HepG2 (cell line): ENCODE results near the gene PTGES. TPM values are rescaled to one million over a fixed set of nuclear protein-coding genes. Genes with fewer than 3 reads are reported as not detected.

Experiments used
- ATAC-seq: fragments of 200-7000 bp; cut with Tn5 transposase; 3 replicates; pipeline ENCODE4 v1.9.1; 2020; ENCODE audit warnings: mild to moderate bottlenecking, moderate library complexity
- BruUV-seq: library from RNA; stranded (reverse); fragments of 400-500 nt; replicated peaks from 2 replicates; lab custom pipeline; 2021; lab: Mats Ljungman, UMichigan
- CTCF ChIA-PET: fragments of 300-600 bp; formaldehyde crosslinking; extraction: SDS; loops from one replicate; lab custom pipeline; 2021; ENCODE audit warnings: low total read pairs, inconsistent platforms, low intra/inter-chr PET ratio; lab: Yijun Ruan, JAX
- POLR2A ChIA-PET: fragments of 350-600 bp; sonication (Branson Sonifier 250); formaldehyde crosslinking; loops from one replicate; lab custom pipeline; 2020; ENCODE audit warnings: antibody characterized with exemption, inconsistent platforms; lab: Yijun Ruan, JAX
- DNase-seq: peaks from one replicate; pipeline ENCODE4 v3.0.0-alpha.2; 2015; ENCODE audit warnings: low spot score
- FAIRE-seq: peaks from 3 replicates; lab custom pipeline; 2011; peaks lifted over from hg19 to GRCh38; lab: Jason Lieb, UNC
- H2AFZ ChIP-seq: one replicate; pipeline ENCODE4 v1.6.1; 2011; ENCODE audit warnings: low read length, inconsistent platforms
- H3K27ac ChIP-seq: fragments of 300-600 bp; 3 replicates; pipeline ENCODE4 v1.8.0; 2011; ENCODE audit warnings: mixed run types, mild to moderate bottlenecking, mixed read lengths, low read length, inconsistent platforms; ENCODE audit not compliant: insufficient read depth; ENCODE audit errors: extremely low read length
- H3K27me3 ChIP-seq, 2 experiments: fragments of 200-600 bp in 1 of 2; 2 replicates in 1 of 2; 3 replicates in 1 of 2; pipeline versions ENCODE4 v1.6.0 to v1.8.0; 2011; ENCODE audit warnings: low read length in 2 of 2, mild to moderate bottlenecking in 2 of 2, moderate library complexity in 2 of 2, inconsistent platforms in 1 of 2; ENCODE audit not compliant: insufficient read depth in 2 of 2, control insufficient read depth in 1 of 2
- H3K36me3 ChIP-seq, 2 experiments: fragments of 200-600 bp in 1 of 2; replicated peaks in 1 of 2; 2 replicates in 1 of 2; 3 replicates in 1 of 2; pipeline versions ENCODE4 v1.5.1 to v1.8.0; 2011; ENCODE audit warnings: low read length in 2 of 2, inconsistent platforms in 1 of 2; ENCODE audit not compliant: insufficient read depth in 2 of 2, control insufficient read depth in 1 of 2
- H3K4me1 ChIP-seq: 2 replicates; pipeline ENCODE4 v1.5.1; 2012; ENCODE audit warnings: low read length, inconsistent platforms; ENCODE audit not compliant: insufficient read depth
- H3K4me2 ChIP-seq: 2 replicates; pipeline ENCODE4 v1.6.0; 2011; ENCODE audit warnings: low read depth, low read length, inconsistent platforms
- H3K4me3 ChIP-seq, 3 experiments: fragments of 200-600 bp in 1 of 3; sonication (generic), shearing (Covaris generic) in 1 of 3; replicated peaks in 1 of 3; 2 replicates each; pipeline ENCODE4 v1.5.1; 2011 to 2016; ENCODE audit warnings: low read length in 3 of 3, inconsistent platforms in 2 of 3, low read depth in 2 of 3, mild to moderate bottlenecking in 2 of 3, control low read depth in 1 of 3, mixed read lengths in 1 of 3; ENCODE audit not compliant: insufficient read depth in 1 of 3
- H3K79me2 ChIP-seq: one replicate; pipeline ENCODE4 v1.6.1; 2011; ENCODE audit warnings: low read length, inconsistent platforms; ENCODE audit not compliant: insufficient read depth
- H3K9ac ChIP-seq: 2 replicates; pipeline ENCODE4 v1.6.0; 2011; ENCODE audit warnings: mild to moderate bottlenecking, low read depth, low read length, inconsistent platforms; ENCODE audit not compliant: insufficient read depth
- H3K9me3 ChIP-seq: 2 replicates; pipeline ENCODE4 v1.5.1; 2012; ENCODE audit warnings: mild to moderate bottlenecking, low read length
- H4K20me1 ChIP-seq: 2 replicates; pipeline ENCODE4 v1.6.0; 2011; ENCODE audit warnings: inconsistent platforms, mild to moderate bottlenecking, low read length, moderate library complexity; ENCODE audit not compliant: insufficient read depth
- HNRNPLL ChIP-seq: fragments of 200-400 bp; formaldehyde crosslinking; IDR thresholded peaks from 2 replicates; pipeline ENCODE4 v1.6.1; 2017; ENCODE audit warnings: mild to moderate bottlenecking, low read depth, low read length; ENCODE audit not compliant: poor library complexity, severe bottlenecking
- MAZ ChIP-seq, 2 experiments: sonication (generic) in 1 of 2; formaldehyde crosslinking in 1 of 2; IDR thresholded peaks; 2 replicates each; pipeline versions ENCODE4 v1.5.0 to v1.6.1; 2012 to 2020; ENCODE audit warnings: low read depth in 2 of 2, mild to moderate bottlenecking in 2 of 2, borderline replicate concordance in 1 of 2, improper control_type of control experiment in 1 of 2, low read length in 1 of 2, missing genetic modification reagents in 1 of 2, moderate library complexity in 1 of 2
- PLRG1 ChIP-seq: fragments of 450-650 bp; conservative IDR thresholded peaks from 2 replicates; pipeline ENCODE4 v1.6.1; 2016
- RFX3 ChIP-seq: IDR thresholded peaks from 2 replicates; pipeline ENCODE4 v1.6.1; 2016; ENCODE audit warnings: missing biosample characterization, missing genetic modification reagents
- RXRB ChIP-seq: IDR thresholded peaks from 2 replicates; pipeline ENCODE4 v1.6.1; 2016; ENCODE audit warnings: borderline replicate concordance, missing genetic modification reagents, missing compliant biosample characterization
- THRA ChIP-seq: sonication (generic); formaldehyde crosslinking; IDR thresholded peaks from 2 replicates; pipeline ENCODE4 v1.4.0; 2020; ENCODE audit warnings: missing genetic modification reagents, borderline replicate concordance
- YEATS4 ChIP-seq: sonication (generic); formaldehyde crosslinking; IDR thresholded peaks from 2 replicates; pipeline ENCODE4 v1.4.0; 2020; ENCODE audit warnings: missing genetic modification reagents, borderline replicate concordance
- ZKSCAN1 ChIP-seq: fragments of 150-350 bp; IDR thresholded peaks from 2 replicates; pipeline ENCODE4 v1.6.1; 2014; ENCODE audit warnings: low read length
- ZNF441 ChIP-seq: sonication (generic); formaldehyde crosslinking; IDR thresholded peaks from 2 replicates; pipeline ENCODE4 v1.7.0; 2021; ENCODE audit warnings: missing genetic modification reagents, borderline replicate concordance
- WGBS: methylation state at CpG from one replicate; pipeline ENCODE4 v1.1.6; 2017; ENCODE audit warnings: low lambda C conversion rate; 5-methylcytosine and 5-hydroxymethylcytosine counted together
- in situ Hi-C: cut with HindIII; loops from 2 replicates; pipeline ENCODE4 v1.10.0; 2017; ENCODE audit warnings: low pct_unique_long_range_greater_than_20kb; ENCODE audit not compliant: extremely low pct_ligation_motif_present
- intact Hi-C: fragments of 100-400 bp; cut with micrococcal nuclease; formaldehyde crosslinking; loops from one replicate; pipeline ENCODE4 v1.10.0; 2022; ENCODE audit not compliant: unreplicated experiment
- polyA plus RNA-seq, 8 experiments: library from polyadenylated mRNA; depleted of rRNA in 3 of 8; stranded (reverse) in 7 of 8; unstranded in 1 of 8; fragments of >200 nt; fragmentation: Illumina TruSeq in 4 of 8; extraction: Trizol in 4 of 8; gene quantifications; 2 replicates each; pipeline versions ENCODE4 v1.2.1 to v1.2.3, GENCODE V29; 2011 to 2016; ENCODE audit warnings: low read depth in 4 of 8, missing spikeins in 1 of 8, mixed read lengths in 1 of 8; ENCODE audit not compliant: insufficient read depth in 1 of 8
- total RNA-seq, 5 experiments: library from RNA; depleted of rRNA; stranded (reverse); fragments of >200 nt; fragmentation: Illumina TruSeq; extraction: Trizol; gene quantifications; 2 replicates each; pipeline ENCODE4 v1.2.3, GENCODE V29; 2016; ENCODE audit warnings: low read depth in 1 of 5
- TF ChIP-seq, protein P1 (sequence below): sonication (generic); formaldehyde crosslinking; IDR thresholded peaks from 2 replicates; pipeline ENCODE4 v1.5.0; 2020; ENCODE audit warnings: mild to moderate bottlenecking, missing genetic modification reagents, moderate library complexity
- TF ChIP-seq, protein P2 (sequence below): sonication (generic); formaldehyde crosslinking; IDR thresholded peaks from 2 replicates; pipeline ENCODE4 v1.4.0; 2020; ENCODE audit warnings: missing genetic modification reagents

PTGES gene
- total and polyA plus RNA-seq, 2 of the 13 experiments (the other 11 are each of a cell fraction or from before 2014, with no cell fraction given), result 0.07 TPM; not detected in 1

GRCh38 chr9:129801504-129801903 is 48.7 kb upstream of the PTGES start:
- Histone ChIP-seq H3K4me1 (peaks cover 26% of the 10 kb centered on the region), H2AFZ (no peak overlapping the region), H3K79me2 (peaks cover 9% of the 10 kb centered on the region), H3K4me3 (no peak overlapping the region), H4K20me1 (no peaks in the 10 kb centered on the region), H3K27me3 (no peaks in the 10 kb centered on the region), H3K9ac (no peak overlapping the region), H3K36me3 (peaks cover 2 to 6% of the 10 kb centered on the region in 2 experiments; a peak in 1 of 5 replicates), H3K9me3 (no peaks in the 10 kb centered on the region), H3K27ac (no peak overlapping the region), H3K4me2 (peak overlapping the region; percentile 35; the same call in 1 of the 2 replicates)
- ChIA-PET CTCF (no interaction called here), POLR2A (no interaction called here)
- no TSS peak for BruUV-seq
- DNase-seq (no peak), FAIRE-seq (no peak), ATAC-seq (peak; percentile 18; the same call in 2 of the 3 replicates)
- 59% methylated on average over 17 of the region's 17 CpGs for WGBS
- in situ Hi-C loops (no loop called here), intact Hi-C loops (no loop called here)
- TF ChIP-seq YEATS4 (CRISPR knock-in tag), result no peak
- peak; percentile 31; the same call in 1 of the 2 replicates for TF ChIP-seq ZNF441 (CRISPR knock-in tag)
- TF ChIP-seq, protein P1, sequence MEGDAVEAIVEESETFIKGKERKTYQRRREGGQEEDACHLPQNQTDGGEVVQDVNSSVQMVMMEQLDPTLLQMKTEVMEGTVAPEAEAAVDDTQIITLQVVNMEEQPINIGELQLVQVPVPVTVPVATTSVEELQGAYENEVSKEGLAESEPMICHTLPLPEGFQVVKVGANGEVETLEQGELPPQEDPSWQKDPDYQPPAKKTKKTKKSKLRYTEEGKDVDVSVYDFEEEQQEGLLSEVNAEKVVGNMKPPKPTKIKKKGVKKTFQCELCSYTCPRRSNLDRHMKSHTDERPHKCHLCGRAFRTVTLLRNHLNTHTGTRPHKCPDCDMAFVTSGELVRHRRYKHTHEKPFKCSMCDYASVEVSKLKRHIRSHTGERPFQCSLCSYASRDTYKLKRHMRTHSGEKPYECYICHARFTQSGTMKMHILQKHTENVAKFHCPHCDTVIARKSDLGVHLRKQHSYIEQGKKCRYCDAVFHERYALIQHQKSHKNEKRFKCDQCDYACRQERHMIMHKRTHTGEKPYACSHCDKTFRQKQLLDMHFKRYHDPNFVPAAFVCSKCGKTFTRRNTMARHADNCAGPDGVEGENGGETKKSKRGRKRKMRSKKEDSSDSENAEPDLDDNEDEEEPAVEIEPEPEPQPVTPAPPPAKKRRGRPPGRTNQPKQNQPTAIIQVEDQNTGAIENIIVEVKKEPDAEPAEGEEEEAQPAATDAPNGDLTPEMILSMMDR (CRISPR knock-in tag), result peak; percentile 37

DNA sequence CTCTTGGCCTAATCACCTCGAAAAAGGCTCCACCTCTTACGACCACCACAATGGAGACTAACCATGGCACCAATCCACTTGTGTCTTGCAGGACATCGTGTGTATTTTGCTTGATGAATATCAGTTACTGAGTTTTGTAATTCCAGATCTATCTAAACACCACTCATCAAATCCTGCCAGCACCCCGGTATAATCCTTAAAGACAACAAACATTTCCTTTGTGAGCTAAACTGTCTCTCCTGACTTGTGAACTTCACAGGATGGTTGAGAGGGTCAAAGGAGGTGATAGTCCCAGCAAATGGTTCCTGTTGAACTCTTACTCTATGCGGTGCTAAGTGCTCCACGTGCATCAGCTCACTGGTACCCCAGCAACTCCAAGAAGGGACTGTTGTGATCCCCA is 46.1 kb upstream of the PTGES start:
- intact Hi-C loops, result no loop called here
- H3K79me2 ChIP-seq, result peaks cover 5% of the 10 kb centered on the region
- ATAC-seq (no peak), DNase-seq (peak; percentile 31), FAIRE-seq (no peak)
- no peak overlapping the region for H3K4me3 ChIP-seq
- H4K20me1 ChIP-seq, result no peaks in the 10 kb centered on the region
- no peak overlapping the region for H3K4me2 ChIP-seq
- peaks cover 1 to 17% of the 10 kb centered on the region in 2 experiments; a peak in 3 of 5 replicates for H3K27me3 ChIP-seq
- H3K4me1 ChIP-seq, result peaks cover 19% of the 10 kb centered on the region
- no peak overlapping the region for H3K9ac ChIP-seq
- no peaks in the 10 kb centered on the region for H3K36me3 ChIP-seq
- CTCF ChIA-PET, result no interaction called here
- H3K9me3 ChIP-seq, result no peaks in the 10 kb centered on the region
- POLR2A ChIA-PET, result interaction anchor here (0.7 kb wide), 1 partner anchor 466 kb away, joined by 4 read pairs; no protein-coding TSS in a partner anchor
- TF ChIP-seq MAZ (IDR thresholded peaks at IDR 0.05; ENCODE audit: borderline replicate concordance, low read depth, low read length) (no peak), MAZ (CRISPR knock-in tag; IDR thresholded peaks at IDR 0.05; ENCODE audit: low read depth) (no peak), THRA (CRISPR knock-in tag) (peak; percentile 64; the same call in 1 of the 2 replicates), RXRB (0 out of 2 replicates have a peak, but pooled peaks have one; percentile 27), ZKSCAN1 (no peak), PLRG1 (no peak), RFX3 (CRISPR knock-in tag) (no peak), HNRNPLL (no peak)
- TF ChIP-seq, protein P2, sequence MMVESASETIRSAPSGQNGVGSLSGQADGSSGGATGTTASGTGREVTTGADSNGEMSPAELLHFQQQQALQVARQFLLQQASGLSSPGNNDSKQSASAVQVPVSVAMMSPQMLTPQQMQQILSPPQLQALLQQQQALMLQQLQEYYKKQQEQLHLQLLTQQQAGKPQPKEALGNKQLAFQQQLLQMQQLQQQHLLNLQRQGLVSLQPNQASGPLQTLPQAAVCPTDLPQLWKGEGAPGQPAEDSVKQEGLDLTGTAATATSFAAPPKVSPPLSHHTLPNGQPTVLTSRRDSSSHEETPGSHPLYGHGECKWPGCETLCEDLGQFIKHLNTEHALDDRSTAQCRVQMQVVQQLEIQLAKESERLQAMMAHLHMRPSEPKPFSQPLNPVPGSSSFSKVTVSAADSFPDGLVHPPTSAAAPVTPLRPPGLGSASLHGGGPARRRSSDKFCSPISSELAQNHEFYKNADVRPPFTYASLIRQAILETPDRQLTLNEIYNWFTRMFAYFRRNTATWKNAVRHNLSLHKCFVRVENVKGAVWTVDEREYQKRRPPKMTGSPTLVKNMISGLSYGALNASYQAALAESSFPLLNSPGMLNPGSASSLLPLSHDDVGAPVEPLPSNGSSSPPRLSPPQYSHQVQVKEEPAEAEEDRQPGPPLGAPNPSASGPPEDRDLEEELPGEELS, result no peak
- TF ChIP-seq, all 625 proteins: peak for 2
- BruUV-seq, result no TSS peak
- Histone ChIP-seq H3K27ac (no peak overlapping the region), H2AFZ (no peak overlapping the region)
- in situ Hi-C loops, result no loop called here
- WGBS, result 0% methylated on average over 4 of the region's 6 CpGs
